Muscle of leg (tissue), 11 donors: ENCODE data around the gene FGF19. TPM values are rescaled to one million over a fixed set of nuclear protein-coding genes. Genes with fewer than 3 reads are reported as not detected.

ENCODE experiments used
- DNase-seq: peaks from one replicate; pipeline ENCODE4 v3.0.0; 2013
- H3K27ac ChIP-seq: one replicate; pipeline ENCODE4 v1.5.1; 2013; ENCODE audit warnings: mild to moderate bottlenecking, low read length, control low read depth
- H3K27me3 ChIP-seq: one replicate; pipeline ENCODE4 v1.6.1; 2013; ENCODE audit warnings: low read length; ENCODE audit not compliant: control insufficient read depth, insufficient read depth
- H3K36me3 ChIP-seq: one replicate; pipeline ENCODE4 v1.6.1; 2013; ENCODE audit warnings: low read length; ENCODE audit not compliant: control insufficient read depth, insufficient read depth
- H3K4me1 ChIP-seq: one replicate; pipeline ENCODE4 v1.6.1; 2013; ENCODE audit warnings: low read length; ENCODE audit not compliant: control insufficient read depth, insufficient read depth
- H3K4me3 ChIP-seq: one replicate; pipeline ENCODE4 v1.5.1; 2013; ENCODE audit warnings: low read length, control low read depth
- H3K9me3 ChIP-seq: replicated peaks from 2 replicates; pipeline ENCODE4 v1.6.1; 2013; ENCODE audit warnings: low read depth, low read length; ENCODE audit not compliant: control insufficient read depth
- WGBS: methylation state at CpG from one replicate; pipeline ENCODE4 v1.1.5; 2013; ENCODE audit warnings: missing lambda C conversion rate; ENCODE audit not compliant: insufficient coverage; 5-methylcytosine and 5-hydroxymethylcytosine counted together
- polyA plus RNA-seq, 8 donors: library from polyadenylated mRNA; unstranded; fragments of 120-200 nt; gene quantifications; one replicate each; pipeline versions ENCODE4 v1.2.1 to v1.2.3, GENCODE V29; 2013; ENCODE audit warnings: inconsistent platforms in 1 of 8, low replicate concordance in 1 of 8; ENCODE audit not compliant: insufficient read length in 8 of 8, insufficient read depth in 1 of 8
- total RNA-seq: library from RNA; stranded (reverse); fragments of 120-200 nt; gene quantifications from one replicate; pipeline ENCODE4 v1.2.4, GENCODE V29; 2013

Gene FGF19
- total and polyA plus RNA-seq, 9 donors: 0.44 to 2.1 (median 1.2) TPM

- WGBS: 74% methylated on average over 5 of the region's 7 CpGs
- no peak for DNase-seq
- H3K9me3 ChIP-seq: no peaks in the 10 kb centered on the region
- no peak overlapping the region for H3K27ac ChIP-seq
- H3K36me3 ChIP-seq: no peaks in the 10 kb centered on the region
- peaks cover 17% of the 10 kb centered on the region for H3K27me3 ChIP-seq
- no peaks in the 10 kb centered on the region for H3K4me1 ChIP-seq
- H3K4me3 ChIP-seq: no peak overlapping the region
These were observed 40.6 kb upstream of the FGF19 start for GRCh38 chr11:69744435-69744834.

DNA sequence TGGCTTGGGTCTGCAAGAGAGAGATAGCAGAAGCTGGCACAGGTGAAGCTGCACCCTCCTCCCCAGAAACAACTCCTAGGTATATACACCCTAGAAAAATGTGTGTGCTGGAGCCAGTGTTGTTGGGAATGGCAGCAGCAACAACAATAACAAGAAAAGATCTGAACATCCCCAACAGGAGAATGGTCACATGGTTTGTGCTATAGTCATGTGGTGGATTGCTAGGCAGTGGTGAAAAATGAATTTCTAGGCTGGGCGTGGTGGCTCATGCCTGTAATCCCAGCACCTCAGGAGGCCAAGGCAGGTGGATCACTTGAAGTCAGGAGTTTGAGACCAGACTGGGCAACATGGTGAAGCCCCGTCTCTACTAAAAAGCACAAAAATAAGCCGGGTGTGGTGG lies 31.0 kb upstream of the FGF19 start:
- Histone ChIP-seq H3K27me3 (peaks cover 29% of the 10 kb centered on the region), H3K27ac (no peak overlapping the region), H3K4me1 (no peaks in the 10 kb centered on the region), H3K36me3 (no peaks in the 10 kb centered on the region), H3K9me3 (peaks cover 11% of the 10 kb centered on the region), H3K4me3 (no peak overlapping the region)
- 90% methylated on average over 3 of the region's 3 CpGs for WGBS
- no peak for DNase-seq

GRCh38 chr11:69734367-69734766 lies 30.5 kb upstream of the FGF19 start:
- WGBS: 83% methylated on average over 1 of the region's 2 CpGs
- no peak for DNase-seq
- peaks cover 11% of the 10 kb centered on the region for H3K9me3 ChIP-seq

GRCh38 chr11:69732910-69733309 lies 29.1 kb upstream of the FGF19 start:
- 68% methylated on average over 6 of the region's 7 CpGs for WGBS
- Histone ChIP-seq H3K4me1 (no peaks in the 10 kb centered on the region), H3K4me3 (no peak overlapping the region), H3K27me3 (peaks cover 39% of the 10 kb centered on the region), H3K27ac (no peak overlapping the region), H3K36me3 (no peaks in the 10 kb centered on the region), H3K9me3 (peaks cover 7% of the 10 kb centered on the region)
- DNase-seq: no peak

More at GRCh38 chr11:69734367-69734766, 30.5 kb upstream of the FGF19 start:
- H3K27me3 ChIP-seq: peaks cover 32% of the 10 kb centered on the region
- no peaks in the 10 kb centered on the region for H3K4me1 ChIP-seq
- H3K4me3 ChIP-seq: no peak overlapping the region
- H3K27ac ChIP-seq: no peak overlapping the region
- no peaks in the 10 kb centered on the region for H3K36me3 ChIP-seq

DNA sequence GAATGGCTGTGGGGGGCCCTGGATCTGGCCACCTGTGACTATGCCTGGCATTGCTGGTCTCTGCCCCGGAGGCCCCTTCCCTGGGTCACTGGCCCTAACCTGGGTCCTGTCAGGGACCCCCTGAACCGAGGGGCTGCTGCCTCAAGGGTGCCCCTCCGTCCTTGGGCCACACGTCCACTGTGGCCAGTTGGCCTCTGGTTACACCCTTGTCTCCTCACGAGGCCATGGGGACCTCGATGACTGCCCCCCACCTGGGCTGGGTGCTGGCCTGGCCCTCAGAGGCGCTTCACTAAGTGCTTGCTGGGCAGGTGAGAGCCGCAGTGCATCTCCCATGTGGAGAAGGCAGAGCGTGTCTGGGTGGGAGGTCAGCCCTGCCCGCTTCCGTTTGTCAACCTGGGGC lies 27.3 kb upstream of the FGF19 start:
- no peak overlapping the region for H3K27ac ChIP-seq
- no peaks in the 10 kb centered on the region for H3K36me3 ChIP-seq
- DNase-seq: no peak
- peaks cover 56% of the 10 kb centered on the region for H3K27me3 ChIP-seq
- peaks cover under 1% of the 10 kb centered on the region for H3K4me1 ChIP-seq
- H3K4me3 ChIP-seq: no peak overlapping the region
- WGBS: 83% methylated on average over 10 of the region's 11 CpGs
- H3K9me3 ChIP-seq: peaks cover 7% of the 10 kb centered on the region

DNA sequence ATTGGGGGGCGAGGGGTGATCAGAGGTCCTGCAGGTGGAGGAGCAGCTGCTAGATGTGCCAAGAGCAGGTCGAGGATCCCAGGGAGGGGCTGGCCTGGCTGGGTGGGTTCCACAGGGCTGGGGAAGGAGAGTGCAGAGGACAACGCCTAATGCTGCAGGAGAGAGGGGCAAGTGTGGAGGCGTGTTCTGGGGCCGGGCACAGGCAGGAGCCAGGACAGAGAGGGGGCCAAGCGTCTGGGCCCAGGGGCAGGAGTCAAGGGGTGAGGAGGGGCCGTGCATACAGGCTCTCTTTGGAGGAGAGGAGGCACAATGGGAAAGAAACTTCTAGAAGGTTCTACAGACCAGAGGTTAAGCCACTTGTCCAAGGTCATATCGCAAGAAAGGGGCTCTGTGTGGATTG lies 26.7 kb upstream of the FGF19 start:
- DNase-seq: no peak
- no peak overlapping the region for H3K27ac ChIP-seq
- H3K4me3 ChIP-seq: no peak overlapping the region
- 66% methylated on average over 8 of the region's 8 CpGs for WGBS
- peaks cover 61% of the 10 kb centered on the region for H3K27me3 ChIP-seq
- peaks cover 2% of the 10 kb centered on the region for H3K4me1 ChIP-seq
- H3K9me3 ChIP-seq: peaks cover 7% of the 10 kb centered on the region
- H3K36me3 ChIP-seq: no peaks in the 10 kb centered on the region

DNA sequence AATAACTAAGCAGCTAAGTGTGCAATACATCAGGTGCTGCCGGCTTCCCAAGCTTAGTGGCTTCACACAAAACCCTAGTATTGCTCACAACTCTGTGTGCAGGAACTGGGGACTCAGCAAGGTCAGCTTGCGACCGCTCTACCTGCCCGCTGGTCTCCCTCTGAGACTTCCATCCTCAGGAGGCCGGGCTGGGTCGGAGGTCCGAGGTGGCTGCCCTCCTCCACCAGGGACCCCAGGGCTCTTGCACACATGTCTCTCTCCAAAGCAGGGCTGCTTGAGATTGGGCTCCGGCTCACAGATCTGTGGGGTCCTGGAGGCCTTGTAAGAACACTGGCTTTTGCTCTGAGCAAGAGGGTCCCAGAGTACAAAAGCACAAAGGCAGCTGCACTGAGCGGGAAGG lies 25.4 kb upstream of the FGF19 start:
- H3K4me3 ChIP-seq: no peak overlapping the region
- peaks cover 67% of the 10 kb centered on the region for H3K27me3 ChIP-seq
- H3K9me3 ChIP-seq: peaks cover 4% of the 10 kb centered on the region
- 85% methylated on average over 8 of the region's 9 CpGs for WGBS
- no peaks in the 10 kb centered on the region for H3K36me3 ChIP-seq
- DNase-seq: no peak
- H3K27ac ChIP-seq: no peak overlapping the region
- H3K4me1 ChIP-seq: peaks cover 2% of the 10 kb centered on the region

- no peak overlapping the region for H3K4me3 ChIP-seq
- peaks cover 2% of the 10 kb centered on the region for H3K4me1 ChIP-seq
- no peaks in the 10 kb centered on the region for H3K36me3 ChIP-seq
- no peak overlapping the region for H3K27ac ChIP-seq
- WGBS: 76% methylated on average over 10 of the region's 10 CpGs
- DNase-seq: no peak
- H3K9me3 ChIP-seq: no peaks in the 10 kb centered on the region
- H3K27me3 ChIP-seq: peaks cover 65% of the 10 kb centered on the region
These were observed 23.4 kb upstream of the FGF19 start for GRCh38 chr11:69727266-69727665.

- Histone ChIP-seq H3K4me3 (no peak overlapping the region), H3K27me3 (peaks cover 69% of the 10 kb centered on the region), H3K9me3 (no peaks in the 10 kb centered on the region), H3K36me3 (no peaks in the 10 kb centered on the region), H3K27ac (no peak overlapping the region), H3K4me1 (peaks cover 2% of the 10 kb centered on the region)
- 33% methylated on average over 18 of the region's 18 CpGs for WGBS
- no peak for DNase-seq
These were observed 22.7 kb upstream of the FGF19 start for GRCh38 chr11:69726481-69726880.

DNA sequence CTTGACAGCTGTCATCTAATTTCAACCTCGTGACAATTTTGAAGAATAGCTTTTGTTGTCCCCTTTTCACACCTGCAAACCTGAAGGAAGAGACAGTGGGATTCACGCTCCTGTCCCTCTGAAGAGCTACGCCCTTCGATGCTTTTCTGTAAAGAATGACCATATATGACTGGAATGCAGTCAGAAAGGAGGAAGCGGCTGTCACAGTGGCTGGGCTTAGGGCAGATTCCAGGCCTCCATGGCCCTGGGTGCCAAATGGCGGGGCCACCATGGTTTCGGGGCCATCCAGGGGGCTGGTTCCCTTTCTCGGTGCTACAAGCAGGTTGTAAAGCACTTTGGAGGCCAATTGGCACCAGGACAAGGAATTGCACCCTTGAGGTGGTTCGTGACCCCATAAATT lies 22.2 kb upstream of the FGF19 start:
- H3K4me3 ChIP-seq: no peak overlapping the region
- H3K27me3 ChIP-seq: peaks cover 72% of the 10 kb centered on the region
- H3K4me1 ChIP-seq: peaks cover 2% of the 10 kb centered on the region
- H3K36me3 ChIP-seq: no peaks in the 10 kb centered on the region
- DNase-seq: no peak
- H3K27ac ChIP-seq: no peak overlapping the region
- whole genome bisulfite sequencing: 19% methylated on average over 9 of the region's 9 CpGs
- H3K9me3 ChIP-seq: no peaks in the 10 kb centered on the region

DNA sequence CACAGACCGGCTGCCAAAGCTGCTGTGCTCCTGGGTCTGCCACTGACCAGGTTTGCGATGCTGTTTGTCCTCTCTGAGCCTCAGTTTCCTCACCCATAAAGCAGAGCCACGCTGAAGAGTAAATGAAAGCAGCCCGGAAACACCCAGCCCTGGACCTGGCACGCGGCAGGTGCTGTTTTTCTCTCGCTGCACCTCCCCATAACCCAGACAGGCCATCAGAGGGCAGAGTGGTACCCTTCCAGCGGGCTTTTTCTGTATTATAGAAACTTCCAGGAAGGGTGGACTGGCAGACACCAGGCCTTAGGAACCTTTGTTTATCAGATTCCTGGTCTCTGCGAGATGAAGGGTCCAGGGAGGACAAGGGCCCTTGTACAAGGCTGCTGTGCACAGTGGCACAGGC lies 17.9 kb upstream of the FGF19 start:
- peaks cover 80% of the 10 kb centered on the region for H3K27me3 ChIP-seq
- no peak overlapping the region for H3K27ac ChIP-seq
- no peaks in the 10 kb centered on the region for H3K36me3 ChIP-seq
- 39% methylated on average over 6 of the region's 9 CpGs for WGBS
- H3K4me3 ChIP-seq: no peak overlapping the region
- DNase-seq: no peak
- H3K4me1 ChIP-seq: peaks cover 10% of the 10 kb centered on the region
- H3K9me3 ChIP-seq: no peaks in the 10 kb centered on the region
